ENCODE results near the gene CDK5. TPM values are rescaled to one million over a fixed set of nuclear protein-coding genes. Genes with fewer than 3 reads are reported as not detected.
"Not testable (repeated sequence)": the region's sequence is repeated elsewhere in the genome, so short reads cannot be mapped to it uniquely, and the experiment has no call there.

Gene CDK5
- polyA plus RNA-seq, 4 donors: 12.3 to 18.5 (median 17.2) TPM

GRCh38 chr7:151038951-151039849 lies 18.5 kb downstream of the CDK5 start:
- no peak for DNase-seq (ENCODE audit: low read depth in 4 of 4, low spot score in 3 of 4)

GRCh38 chr7:151035902-151036301 lies 21.8 kb downstream of the CDK5 start:
- no peak for DNase-seq (ENCODE audit: low read depth in 4 of 4, low spot score in 3 of 4)

- no peak for DNase-seq (ENCODE audit: low read depth in 4 of 4, low spot score in 3 of 4)
These were observed 22.5 kb downstream of the CDK5 start for GRCh38 chr7:151035026-151035717.

GRCh38 chr7:151034312-151035025 lies 23.2 kb downstream of the CDK5 start:
- DNase-seq (ENCODE audit: low read depth in 4 of 4, low spot score in 3 of 4): no peak

GRCh38 chr7:151033864-151034249 lies 23.8 kb downstream of the CDK5 start:
- no peak for DNase-seq (ENCODE audit: low read depth in 4 of 4, low spot score in 3 of 4)

- DNase-seq (ENCODE audit: low read depth in 4 of 4, low spot score in 3 of 4): no peak
These were observed 24.5 kb downstream of the CDK5 start for GRCh38 chr7:151032936-151033863.

- no peak for DNase-seq (ENCODE audit: low read depth in 4 of 4, low spot score in 3 of 4)
These were observed 26.7 kb downstream of the CDK5 start for GRCh38 chr7:151031011-151031410.

- DNase-seq (ENCODE audit: low read depth in 4 of 4, low spot score in 3 of 4): no peak
These were observed 28.7 kb downstream of the CDK5 start for GRCh38 chr7:151028948-151029501.

- peak; percentile 99 to 100 (median 100) for DNase-seq (ENCODE audit: low read depth in 4 of 4, low spot score in 3 of 4)
These were observed 29.4 kb downstream of the CDK5 start, which contains the start of gene ABCB8 for GRCh38 chr7:151028131-151028947. Gene ABCB8, plus strand, starts transcription at chr7:151028450. Its CDS starts 66 bp downstream, at chr7:151028516.

- DNase-seq (ENCODE audit: low read depth in 4 of 4, low spot score in 3 of 4): not testable (repeated sequence)
These were observed 30.0 kb downstream of the CDK5 start for GRCh38 chr7:151027728-151028130.

GRCh38 chr7:151026771-151027727 lies 30.6 kb downstream of the CDK5 start:
- not testable (repeated sequence) for DNase-seq (ENCODE audit: low read depth in 4 of 4, low spot score in 3 of 4)

- DNase-seq (ENCODE audit: low read depth in 4 of 4, low spot score in 3 of 4): no peak
These were observed 31.6 kb downstream of the CDK5 start for GRCh38 chr7:151025924-151026671.

GRCh38 chr7:151024435-151025056 lies 33.2 kb downstream of the CDK5 start, which contains the start of gene ATG9B:
Gene ATG9B, minus strand, starts transcription at chr7:151024494. Its CDS starts 71 bp downstream, at chr7:151024423.
- no peak for DNase-seq (ENCODE audit: low read depth in 4 of 4, low spot score in 3 of 4)

GRCh38 chr7:151023232-151023631 lies 34.5 kb downstream of the CDK5 start:
- DNase-seq (ENCODE audit: low read depth in 4 of 4, low spot score in 3 of 4): no peak

- no peak for DNase-seq (ENCODE audit: low read depth in 4 of 4, low spot score in 3 of 4)
These were observed 37.5 kb downstream of the CDK5 start for GRCh38 chr7:151020231-151020630.

GRCh38 chr7:151019130-151019447 lies 38.6 kb downstream of the CDK5 start:
- no peak for DNase-seq (ENCODE audit: low read depth in 4 of 4, low spot score in 3 of 4)

All from left renal pelvis (tissue), 4 donors.